ENCODE results near the gene MFSD6.
"Not testable (repeated sequence)": the region's sequence is repeated elsewhere in the genome, so short reads cannot be mapped to it uniquely, and the experiment has no call there.

Gene MFSD6

GRCh38 chr2:190459881-190460280, 51.7 kb downstream of the MFSD6 start:
- TF ChIP-seq CTCF (IDR thresholded peaks at IDR 0.05; ENCODE audit: low read length, missing control alignments), result no peak
- DNase-seq (ENCODE audit: low read depth), result no peak
- no peak overlapping the region for H3K4me3 ChIP-seq (replicated peaks; ENCODE audit: low read depth, low read length)

- no peak overlapping the region for H3K4me3 ChIP-seq (replicated peaks; ENCODE audit: low read depth, low read length)
- no peak for TF ChIP-seq CTCF (IDR thresholded peaks at IDR 0.05; ENCODE audit: low read length, missing control alignments)
- DNase-seq (ENCODE audit: low read depth), result no peak
Measured at GRCh38 chr2:190460487-190460886, 52.3 kb downstream of the MFSD6 start.

- TF ChIP-seq CTCF (IDR thresholded peaks at IDR 0.05; ENCODE audit: low read length, missing control alignments), result no peak
- no peak for DNase-seq (ENCODE audit: low read depth)
- H3K4me3 ChIP-seq (replicated peaks; ENCODE audit: low read depth, low read length), result no peak overlapping the region
Measured at GRCh38 chr2:190462181-190462580, 54.0 kb downstream of the MFSD6 start.

- DNase-seq (ENCODE audit: low read depth), result no peak
- no peak for TF ChIP-seq CTCF (IDR thresholded peaks at IDR 0.05; ENCODE audit: low read length, missing control alignments)
- H3K4me3 ChIP-seq (replicated peaks; ENCODE audit: low read depth, low read length), result no peak overlapping the region
Measured at GRCh38 chr2:190462611-190463010, 54.5 kb downstream of the MFSD6 start.

- H3K4me3 ChIP-seq (replicated peaks; ENCODE audit: low read depth, low read length), result no peak overlapping the region
- no peak for TF ChIP-seq CTCF (IDR thresholded peaks at IDR 0.05; ENCODE audit: low read length, missing control alignments)
- no peak for DNase-seq (ENCODE audit: low read depth)
Measured at GRCh38 chr2:190465060-190465459, 56.9 kb downstream of the MFSD6 start.

- TF ChIP-seq CTCF (IDR thresholded peaks at IDR 0.05; ENCODE audit: low read length, missing control alignments), result no peak
Measured at GRCh38 chr2:190466819-190467446, 58.8 kb downstream of the MFSD6 start.

GRCh38 chr2:190467575-190468083, 59.5 kb downstream of the MFSD6 start:
- H3K4me3 ChIP-seq (replicated peaks; ENCODE audit: low read depth, low read length), result no peak overlapping the region
- no peak for TF ChIP-seq CTCF (IDR thresholded peaks at IDR 0.05; ENCODE audit: low read length, missing control alignments)
- no peak for DNase-seq (ENCODE audit: low read depth)

More at GRCh38 chr2:190466819-190467446, 58.8 kb downstream of the MFSD6 start:
- no peak for DNase-seq (ENCODE audit: low read depth)
- no peak overlapping the region for H3K4me3 ChIP-seq (replicated peaks; ENCODE audit: low read depth, low read length)

GRCh38 chr2:190468354-190468753, 60.2 kb downstream of the MFSD6 start:
- not testable (repeated sequence) for H3K4me3 ChIP-seq (replicated peaks; ENCODE audit: low read depth, low read length); DNase-seq (ENCODE audit: low read depth)
